ENCODE measurements around the gene PCED1B.

PCED1B gene

GRCh38 chr12:47085815-47086252 lies 6.4 kb downstream of the PCED1B start:
- peak overlapping the region; percentile 91 for H2AK5ac ChIP-seq (ENCODE audit: low read length)
- peak overlapping the region; percentile 89 for H3K27ac ChIP-seq (ENCODE audit: low read depth, low read length)
- H3K4me1 ChIP-seq (ENCODE audit: control insufficient read depth in 1 of 2, insufficient read depth in 2 of 2, low read length in 2 of 2), result peaks cover 15 to 17% of the 10 kb centered on the region in 2 experiments
- peaks cover 18% of the 10 kb centered on the region for H3K79me1 ChIP-seq (ENCODE audit: low read length)
- no peak overlapping the region for H2AFZ ChIP-seq (ENCODE audit: insufficient read depth, low read length, poor library complexity)
- H4K8ac ChIP-seq (ENCODE audit: low read depth, low read length), result peak overlapping the region; percentile 85
- no peak overlapping the region for H3K18ac ChIP-seq (ENCODE audit: low read length)
- H3K9ac ChIP-seq (ENCODE audit: low read length), result no peak overlapping the region
- H3K4ac ChIP-seq (ENCODE audit: low read depth, low read length), result peak overlapping the region; percentile 86
- H3K14ac ChIP-seq (ENCODE audit: low read length), result no peak overlapping the region
- H3K79me2 ChIP-seq (ENCODE audit: control insufficient read depth, insufficient read depth, low read length, poor library complexity), result no peaks in the 10 kb centered on the region
- H3K9me3 ChIP-seq (ENCODE audit: insufficient read depth, low read depth, low read length), result no peaks in the 10 kb centered on the region
- H3K27me3 ChIP-seq (ENCODE audit: insufficient read depth, low read length), result no peaks in the 10 kb centered on the region
- peak overlapping the region; percentile 96 for H4K91ac ChIP-seq (ENCODE audit: low read depth, low read length)
- H2BK12ac ChIP-seq (ENCODE audit: low read length), result peak overlapping the region; percentile 92
- peak overlapping the region; percentile 98 for H2BK120ac ChIP-seq (ENCODE audit: insufficient read depth, low read length, poor library complexity)
- no peak overlapping the region for H3K4me3 ChIP-seq (ENCODE audit: low read depth, low read length)
- peak overlapping the region; percentile 7 for H3K4me2 ChIP-seq (ENCODE audit: low read length)
- H3K36me3 ChIP-seq (ENCODE audit: control insufficient read depth in 1 of 2, insufficient read depth in 2 of 2, low read length in 2 of 2), result no peaks in the 10 kb centered on the region
- peak; percentile 30 to 71 for DNase-seq
- no peak overlapping the region for H4K12ac ChIP-seq (ENCODE audit: low read depth, low read length)
- no CpG with 5 or more reads among the region's 6 CpGs for WGBS (ENCODE audit: extremely low coverage, insufficient coverage, insufficient read length)
- H3K23ac ChIP-seq (ENCODE audit: low read length), result no peak overlapping the region
- peak overlapping the region; percentile 98 for H2BK5ac ChIP-seq (ENCODE audit: low read depth, low read length, poor library complexity)

GRCh38 chr12:47087088-47087688 lies 7.8 kb downstream of the PCED1B start:
- Histone ChIP-seq H2BK120ac (ENCODE audit: insufficient read depth, low read length, poor library complexity) (peak overlapping the region; percentile 33), H3K23ac (ENCODE audit: low read length) (no peak overlapping the region), H2BK12ac (ENCODE audit: low read length) (no peak overlapping the region), H3K4ac (ENCODE audit: low read depth, low read length) (no peak overlapping the region), H3K4me2 (ENCODE audit: low read length) (no peak overlapping the region), H2BK5ac (ENCODE audit: low read depth, low read length, poor library complexity) (no peak overlapping the region), H3K36me3 (ENCODE audit: control insufficient read depth in 1 of 2, insufficient read depth in 2 of 2, low read length in 2 of 2) (no peaks in the 10 kb centered on the region), H4K91ac (ENCODE audit: low read depth, low read length) (no peak overlapping the region), H3K27me3 (ENCODE audit: insufficient read depth, low read length) (no peaks in the 10 kb centered on the region), H3K27ac (ENCODE audit: low read depth, low read length) (peak overlapping the region; percentile 57), H3K14ac (ENCODE audit: low read length) (no peak overlapping the region), H2AK5ac (ENCODE audit: low read length) (no peak overlapping the region), H3K4me1 (ENCODE audit: control insufficient read depth in 1 of 2, insufficient read depth in 2 of 2, low read length in 2 of 2) (peaks cover 15 to 17% of the 10 kb centered on the region in 2 experiments), H4K12ac (ENCODE audit: low read depth, low read length) (no peak overlapping the region), H2AFZ (ENCODE audit: insufficient read depth, low read length, poor library complexity) (no peak overlapping the region), H3K9me3 (ENCODE audit: insufficient read depth, low read depth, low read length) (no peaks in the 10 kb centered on the region), H3K4me3 (ENCODE audit: low read depth, low read length) (no peak overlapping the region), H4K8ac (ENCODE audit: low read depth, low read length) (no peak overlapping the region), H3K18ac (ENCODE audit: low read length) (no peak overlapping the region), H3K9ac (ENCODE audit: low read length) (no peak overlapping the region), H3K79me2 (ENCODE audit: control insufficient read depth, insufficient read depth, low read length, poor library complexity) (no peaks in the 10 kb centered on the region), H3K79me1 (ENCODE audit: low read length) (peaks cover 18% of the 10 kb centered on the region)
- WGBS (ENCODE audit: extremely low coverage, insufficient coverage, insufficient read length), result no CpG with 5 or more reads among the region's 2 CpGs
- DNase-seq, result no peak

- H2AK5ac ChIP-seq (ENCODE audit: low read length), result no peak overlapping the region
- no peak for DNase-seq
- H3K14ac ChIP-seq (ENCODE audit: low read length), result no peak overlapping the region
- H3K4ac ChIP-seq (ENCODE audit: low read depth, low read length), result no peak overlapping the region
- H3K79me2 ChIP-seq (ENCODE audit: control insufficient read depth, insufficient read depth, low read length, poor library complexity), result no peaks in the 10 kb centered on the region
- H3K4me1 ChIP-seq (ENCODE audit: control insufficient read depth in 1 of 2, insufficient read depth in 2 of 2, low read length in 2 of 2), result peaks cover 13 to 14% of the 10 kb centered on the region in 2 experiments
- peaks cover 16% of the 10 kb centered on the region for H3K79me1 ChIP-seq (ENCODE audit: low read length)
- no peak overlapping the region for H3K9ac ChIP-seq (ENCODE audit: low read length)
- no peaks in the 10 kb centered on the region for H3K9me3 ChIP-seq (ENCODE audit: insufficient read depth, low read depth, low read length)
- no peak overlapping the region for H2BK120ac ChIP-seq (ENCODE audit: insufficient read depth, low read length, poor library complexity)
- no peak overlapping the region for H3K23ac ChIP-seq (ENCODE audit: low read length)
- no peaks in the 10 kb centered on the region for H3K36me3 ChIP-seq (ENCODE audit: control insufficient read depth in 1 of 2, insufficient read depth in 2 of 2, low read length in 2 of 2)
- no peak overlapping the region for H4K91ac ChIP-seq (ENCODE audit: low read depth, low read length)
- WGBS (ENCODE audit: extremely low coverage, insufficient coverage, insufficient read length), result no CpG with 5 or more reads among the region's 7 CpGs
- H2BK5ac ChIP-seq (ENCODE audit: low read depth, low read length, poor library complexity), result no peak overlapping the region
- no peaks in the 10 kb centered on the region for H3K27me3 ChIP-seq (ENCODE audit: insufficient read depth, low read length)
- no peak overlapping the region for H2AFZ ChIP-seq (ENCODE audit: insufficient read depth, low read length, poor library complexity)
- peak overlapping the region; percentile 50 for H3K27ac ChIP-seq (ENCODE audit: low read depth, low read length)
- no peak overlapping the region for H2BK12ac ChIP-seq (ENCODE audit: low read length)
- no peak overlapping the region for H4K12ac ChIP-seq (ENCODE audit: low read depth, low read length)
- H4K8ac ChIP-seq (ENCODE audit: low read depth, low read length), result no peak overlapping the region
- no peak overlapping the region for H3K4me2 ChIP-seq (ENCODE audit: low read length)
- no peak overlapping the region for H3K4me3 ChIP-seq (ENCODE audit: low read depth, low read length)
- no peak overlapping the region for H3K18ac ChIP-seq (ENCODE audit: low read length)
Measured at GRCh38 chr12:47088021-47088944, 8.9 kb downstream of the PCED1B start.

GRCh38 chr12:47091009-47091408 lies 11.6 kb downstream of the PCED1B start:
- Histone ChIP-seq H3K4ac (ENCODE audit: low read depth, low read length) (no peak overlapping the region), H4K12ac (ENCODE audit: low read depth, low read length) (no peak overlapping the region), H3K4me2 (ENCODE audit: low read length) (no peak overlapping the region), H2BK5ac (ENCODE audit: low read depth, low read length, poor library complexity) (no peak overlapping the region), H3K23ac (ENCODE audit: low read length) (no peak overlapping the region), H4K91ac (ENCODE audit: low read depth, low read length) (no peak overlapping the region), H3K27me3 (ENCODE audit: insufficient read depth, low read length) (no peaks in the 10 kb centered on the region), H2BK12ac (ENCODE audit: low read length) (no peak overlapping the region), H3K14ac (ENCODE audit: low read length) (no peak overlapping the region), H3K9ac (ENCODE audit: low read length) (no peak overlapping the region), H2AK5ac (ENCODE audit: low read length) (no peak overlapping the region), H3K36me3 (ENCODE audit: control insufficient read depth in 1 of 2, insufficient read depth in 2 of 2, low read length in 2 of 2) (no peaks in the 10 kb centered on the region), H3K4me3 (ENCODE audit: low read depth, low read length) (no peak overlapping the region), H3K79me2 (ENCODE audit: control insufficient read depth, insufficient read depth, low read length, poor library complexity) (no peaks in the 10 kb centered on the region), H3K9me3 (ENCODE audit: insufficient read depth, low read depth, low read length) (no peaks in the 10 kb centered on the region), H2BK120ac (ENCODE audit: insufficient read depth, low read length, poor library complexity) (no peak overlapping the region), H3K27ac (ENCODE audit: low read depth, low read length) (no peak overlapping the region), H4K8ac (ENCODE audit: low read depth, low read length) (no peak overlapping the region), H3K79me1 (ENCODE audit: low read length) (peaks cover 3% of the 10 kb centered on the region), H2AFZ (ENCODE audit: insufficient read depth, low read length, poor library complexity) (no peak overlapping the region), H3K18ac (ENCODE audit: low read length) (no peak overlapping the region), H3K4me1 (ENCODE audit: control insufficient read depth in 1 of 2, insufficient read depth in 2 of 2, low read length in 2 of 2) (peaks cover 4 to 5% of the 10 kb centered on the region in 2 experiments)
- DNase-seq, result no peak
- WGBS (ENCODE audit: extremely low coverage, insufficient coverage, insufficient read length), result no CpG with 5 or more reads among the region's 2 CpGs

All from trophoblast cell (in vitro differentiated cells and primary cell).